GM20000 (cell line): ENCODE data around the gene PPP1R7.

ENCODE experiments used
- DNase-seq: peaks from one replicate; pipeline ENCODE4 v3.0.0; 2012; ENCODE audit warnings: low spot score
- TF ChIP-seq, protein P1 (sequence below): IDR thresholded peaks from 2 replicates; pipeline ENCODE4 v1.5.1; 2012; ENCODE audit warnings: mild to moderate bottlenecking, control low read depth; ENCODE audit errors: extremely low read depth, missing control alignments

The PPP1R7 gene

GRCh38 chr2:241183221-241183620 is 33.0 kb downstream of the PPP1R7 start:
- TF ChIP-seq, protein P1, sequence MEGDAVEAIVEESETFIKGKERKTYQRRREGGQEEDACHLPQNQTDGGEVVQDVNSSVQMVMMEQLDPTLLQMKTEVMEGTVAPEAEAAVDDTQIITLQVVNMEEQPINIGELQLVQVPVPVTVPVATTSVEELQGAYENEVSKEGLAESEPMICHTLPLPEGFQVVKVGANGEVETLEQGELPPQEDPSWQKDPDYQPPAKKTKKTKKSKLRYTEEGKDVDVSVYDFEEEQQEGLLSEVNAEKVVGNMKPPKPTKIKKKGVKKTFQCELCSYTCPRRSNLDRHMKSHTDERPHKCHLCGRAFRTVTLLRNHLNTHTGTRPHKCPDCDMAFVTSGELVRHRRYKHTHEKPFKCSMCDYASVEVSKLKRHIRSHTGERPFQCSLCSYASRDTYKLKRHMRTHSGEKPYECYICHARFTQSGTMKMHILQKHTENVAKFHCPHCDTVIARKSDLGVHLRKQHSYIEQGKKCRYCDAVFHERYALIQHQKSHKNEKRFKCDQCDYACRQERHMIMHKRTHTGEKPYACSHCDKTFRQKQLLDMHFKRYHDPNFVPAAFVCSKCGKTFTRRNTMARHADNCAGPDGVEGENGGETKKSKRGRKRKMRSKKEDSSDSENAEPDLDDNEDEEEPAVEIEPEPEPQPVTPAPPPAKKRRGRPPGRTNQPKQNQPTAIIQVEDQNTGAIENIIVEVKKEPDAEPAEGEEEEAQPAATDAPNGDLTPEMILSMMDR = no peak
- no peak for DNase-seq

DNA sequence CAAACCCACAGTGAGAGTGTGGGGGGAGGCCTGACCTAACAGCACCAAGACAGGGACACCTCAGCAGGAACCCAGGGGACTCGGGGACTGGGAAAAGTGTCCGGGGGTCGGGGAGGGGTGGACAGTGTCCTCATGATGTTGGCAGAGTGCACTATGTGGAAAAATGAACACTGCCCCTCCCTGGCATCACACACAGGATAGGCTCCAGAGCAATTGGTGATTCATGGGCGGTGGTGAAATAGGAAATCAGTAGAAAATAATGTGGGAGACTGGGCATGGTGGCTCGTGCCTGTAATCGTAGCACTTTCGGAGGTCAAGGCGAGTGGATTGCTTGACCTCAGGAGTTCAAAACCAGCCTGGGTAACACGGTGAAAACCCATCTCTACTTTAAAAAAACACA is 34.6 kb downstream of the PPP1R7 start:
- TF ChIP-seq, protein P1 = no peak
- no peak for DNase-seq

DNA sequence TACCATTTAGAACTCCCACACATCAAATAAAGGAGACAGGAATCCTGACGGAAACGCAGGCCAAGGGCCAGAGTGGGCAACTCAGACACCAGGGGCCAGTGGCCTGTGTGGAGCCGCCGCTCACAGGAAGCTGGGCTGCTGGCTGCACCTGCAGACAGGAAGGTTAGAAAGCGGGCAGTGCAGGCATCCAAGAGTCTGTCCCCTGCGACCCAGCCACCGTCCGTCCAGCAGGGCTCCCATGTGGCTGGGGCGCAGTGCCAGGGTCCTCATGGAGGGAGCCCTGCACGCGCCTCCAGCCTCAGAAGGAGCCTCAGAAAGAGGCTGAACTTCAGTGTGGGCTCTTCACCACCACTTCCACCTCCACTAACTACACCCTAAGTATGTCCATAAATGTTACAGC is 35.7 kb downstream of the PPP1R7 start:
- TF ChIP-seq, protein P1 = no peak
- DNase-seq = no peak

GRCh38 chr2:241187101-241187917 is 37.0 kb downstream of the PPP1R7 start:
- TF ChIP-seq, protein P1 = no peak
- no peak for DNase-seq

GRCh38 chr2:241187918-241188234 is 37.6 kb downstream of the PPP1R7 start:
- TF ChIP-seq, protein P1 = no peak
- no peak for DNase-seq

DNA sequence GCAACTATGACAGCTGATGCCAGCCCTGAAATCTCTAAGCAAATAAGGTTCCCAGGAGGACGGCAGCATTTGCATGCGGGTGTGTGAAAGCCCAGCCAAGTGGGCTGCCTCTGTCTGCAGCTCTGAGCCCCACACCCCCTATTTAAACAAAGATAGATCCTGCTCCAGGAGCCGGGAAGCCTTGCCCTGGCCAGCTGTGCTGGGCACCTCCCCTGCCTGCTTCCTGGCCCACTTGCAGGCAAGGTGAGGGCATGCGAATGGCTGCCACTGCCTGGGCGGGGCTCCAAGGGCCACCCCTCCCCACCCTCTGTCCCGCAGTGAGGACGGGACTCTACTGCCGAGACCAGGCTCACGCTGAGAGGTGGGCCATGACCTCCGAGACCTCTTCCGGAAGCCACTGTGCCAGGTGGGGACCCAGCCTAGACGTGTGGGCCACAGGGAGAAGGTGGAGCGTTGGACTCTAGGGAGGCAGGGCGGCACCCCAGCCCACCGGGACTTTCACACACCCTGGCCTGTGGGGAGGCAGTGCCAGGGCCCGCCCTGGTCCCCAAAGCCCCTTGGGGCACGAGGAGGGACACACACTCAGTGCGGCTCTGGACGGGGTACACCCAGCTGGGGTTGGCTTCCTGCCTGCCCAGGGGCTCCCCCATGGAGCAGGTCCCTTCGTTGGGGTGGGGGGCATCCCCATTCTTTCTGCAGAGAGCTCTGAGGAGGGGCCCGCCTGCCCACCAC is 38.3 kb downstream of the PPP1R7 start, which contains the start of gene ANO7:
Gene ANO7, plus strand, starts transcription at position 317 of the 732 bp plus-strand sequence. CDS start 1,387 bp downstream, outside the sequence.
- TF ChIP-seq, protein P1 = no peak
- DNase-seq = no peak
